GM12892 (cell line): Measurements from ENCODE around the gene MGAT4A.

Experiments used
- DNase-seq: peaks from one replicate; pipeline ENCODE4 v3.0.0; 2011; ENCODE audit not compliant: insufficient read length
- FAIRE-seq: peaks from 2 replicates; lab custom pipeline; 2011; peaks lifted over from hg19 to GRCh38; lab: Jason Lieb, UNC
- POLR2A ChIP-seq: IDR thresholded peaks from 2 replicates; pipeline ENCODE4 v1.6.1; 2011; ENCODE audit warnings: low read depth, low read length, control low read depth
- POLR2AphosphoS5 ChIP-seq: IDR thresholded peaks from 2 replicates; pipeline ENCODE4 v1.6.1; 2011; ENCODE audit warnings: low read depth, low read length, control low read depth
- TAF1 ChIP-seq: IDR thresholded peaks from 2 replicates; pipeline ENCODE4 v1.6.1; 2011; ENCODE audit warnings: low read depth, mild to moderate bottlenecking, control low read depth, low read length, borderline replicate concordance

The MGAT4A gene

DNA sequence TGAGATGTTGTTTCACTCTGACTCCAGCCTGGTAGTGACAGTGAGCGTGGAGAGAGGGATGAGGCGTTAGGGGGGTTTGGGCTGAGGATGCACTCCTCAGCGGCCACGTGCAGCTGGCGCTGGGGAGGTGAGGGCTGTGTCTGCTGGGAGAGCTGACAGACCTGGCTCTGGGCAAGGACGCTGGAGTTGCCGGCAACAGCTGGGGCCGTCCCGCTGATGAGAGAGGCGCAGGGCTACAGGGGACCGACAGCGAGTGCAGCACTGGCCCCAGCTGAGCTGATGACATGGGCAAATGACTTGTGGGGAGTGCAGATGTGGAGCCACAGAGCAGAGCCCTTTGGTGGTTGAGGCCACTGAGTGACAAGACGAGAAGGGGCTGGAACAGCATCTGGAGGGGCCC lies 161.0 kb downstream of the MGAT4A start:
- no peak for DNase-seq
- FAIRE-seq = no peak
- TF ChIP-seq POLR2A (no peak), TAF1 (no peak), POLR2AphosphoS5 (no peak)

DNA sequence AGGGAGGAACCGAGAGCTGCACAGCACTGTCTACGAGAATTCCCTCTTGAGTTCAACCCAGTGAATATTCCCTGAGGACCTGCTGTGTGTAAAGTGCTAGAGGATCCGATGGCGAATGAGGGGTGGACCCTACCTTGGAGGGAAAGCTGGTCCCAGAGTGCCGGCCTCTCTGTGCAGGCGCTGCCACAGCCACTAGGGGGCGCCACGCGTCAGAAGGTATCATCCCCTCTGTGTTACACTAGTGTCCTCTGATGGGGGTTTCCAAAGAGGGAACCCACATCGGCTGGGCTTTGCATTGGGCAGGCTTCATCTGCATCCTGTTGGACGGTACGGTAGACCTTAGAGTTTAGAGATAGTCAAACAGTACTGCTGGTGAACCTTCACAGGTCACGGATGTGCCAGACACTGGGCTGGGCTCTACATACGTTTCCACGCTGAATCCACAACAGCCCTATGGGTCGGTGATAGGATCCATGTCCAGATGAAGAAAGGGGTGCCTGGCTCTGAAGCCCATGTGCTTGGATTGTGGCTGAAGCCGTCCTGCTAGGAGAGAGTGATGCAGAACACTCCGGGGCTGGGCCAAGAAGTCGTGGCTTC lies 161.6 kb downstream of the MGAT4A start:
- no peak for TF ChIP-seq TAF1

More for the DNA sequence above, 161.6 kb downstream of the MGAT4A start:
- DNase-seq = peak; percentile 62
- FAIRE-seq = peak; percentile 42
